Measurements from ENCODE around the gene RUSC1. TPM values are rescaled to one million over a fixed set of nuclear protein-coding genes. Genes with fewer than 3 reads are reported as not detected.
A peak's percentile ranks its signal among the peaks of the same experiment; 100 is the strongest.

Gene RUSC1
- total RNA-seq, 2 donors from 2014 or later = 74.5 to 83.8 TPM

DNA sequence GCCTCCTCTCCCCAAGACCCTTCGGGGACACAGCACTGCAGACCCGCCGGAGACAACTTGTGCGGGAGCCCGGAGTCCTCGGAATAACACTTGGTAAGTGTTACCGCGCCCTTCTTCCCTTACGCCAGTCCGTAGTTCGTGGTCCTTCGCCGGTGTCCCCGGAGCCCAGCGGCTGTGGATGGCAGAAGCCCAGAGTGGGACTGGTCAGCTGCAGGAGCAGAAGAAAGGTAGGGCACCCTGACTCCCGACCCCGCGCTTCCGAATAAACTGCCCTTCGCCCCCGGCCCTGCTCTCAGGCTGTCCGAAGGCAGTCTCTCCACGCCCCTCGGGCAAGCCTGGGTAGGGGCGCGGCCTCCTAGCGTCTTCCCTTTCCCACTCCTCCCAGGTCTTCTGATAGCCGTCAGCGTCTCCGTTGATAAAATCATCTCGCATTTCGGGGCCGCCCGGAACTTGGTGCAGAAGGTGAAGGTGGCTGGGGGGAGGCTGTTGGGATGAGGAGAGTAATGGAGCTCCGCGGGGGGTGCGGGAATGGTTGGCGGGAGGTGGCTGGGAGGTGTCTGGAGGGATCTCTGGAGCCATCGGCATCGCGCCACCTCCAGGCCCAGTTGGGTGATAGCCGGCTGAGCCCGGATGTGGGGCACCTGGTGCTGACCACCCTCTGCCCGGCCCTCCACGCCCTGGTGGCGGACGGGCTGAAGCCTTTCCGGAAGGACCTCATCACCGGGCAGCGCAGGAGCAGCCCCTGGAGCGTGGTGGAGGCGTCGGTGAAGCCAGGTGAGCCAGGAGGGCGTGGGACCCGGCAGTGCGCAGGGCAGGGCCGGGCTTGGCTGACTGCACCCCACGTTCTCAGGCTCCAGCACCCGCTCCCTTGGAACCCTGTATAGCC, 4.3 kb downstream of the RUSC1 start:
- H3K4me3 Mint-ChIP-seq = peak overlapping the region; percentile 90
- WGBS, 2 experiments (ENCODE audit: insufficient coverage in 1 of 2, insufficient read length in 1 of 2) = 8 to 12% methylated on average over 30 to 59 of the region's 59 CpGs
- Histone ChIP-seq H3K9me3 (ENCODE audit: control insufficient read depth, low read length) (no peaks in the 10 kb centered on the region), H3K27me3 (ENCODE audit: control insufficient read depth, insufficient read depth, low read length, poor library complexity, severe bottlenecking) (no peaks in the 10 kb centered on the region), H3K36me3 (ENCODE audit: control insufficient read depth, insufficient read depth, low read length) (peaks cover 40% of the 10 kb centered on the region), H3K4me3 (ENCODE audit: low read length) (peak overlapping the region; percentile 97), H3K4me1 (ENCODE audit: control insufficient read depth, insufficient read depth, low read length) (peaks cover 17% of the 10 kb centered on the region), H3K27ac (ENCODE audit: low read depth, low read length) (no peak overlapping the region), H3K9ac (ENCODE audit: extremely low read depth, low read length, poor library complexity, severe bottlenecking) (peak overlapping the region; percentile 70)
- H3K36me3 Mint-ChIP-seq (ENCODE audit: low read depth) = peaks cover 27% of the 10 kb centered on the region
- H3K4me1 Mint-ChIP-seq = peaks cover 31% of the 10 kb centered on the region
- peaks cover 14% of the 10 kb centered on the region for H3K27me3 Mint-ChIP-seq (ENCODE audit: insufficient read depth)
- DNase-seq = peak; percentile 94
- no peaks in the 10 kb centered on the region for H3K9me3 Mint-ChIP-seq
- TF ChIP-seq, protein P1, sequence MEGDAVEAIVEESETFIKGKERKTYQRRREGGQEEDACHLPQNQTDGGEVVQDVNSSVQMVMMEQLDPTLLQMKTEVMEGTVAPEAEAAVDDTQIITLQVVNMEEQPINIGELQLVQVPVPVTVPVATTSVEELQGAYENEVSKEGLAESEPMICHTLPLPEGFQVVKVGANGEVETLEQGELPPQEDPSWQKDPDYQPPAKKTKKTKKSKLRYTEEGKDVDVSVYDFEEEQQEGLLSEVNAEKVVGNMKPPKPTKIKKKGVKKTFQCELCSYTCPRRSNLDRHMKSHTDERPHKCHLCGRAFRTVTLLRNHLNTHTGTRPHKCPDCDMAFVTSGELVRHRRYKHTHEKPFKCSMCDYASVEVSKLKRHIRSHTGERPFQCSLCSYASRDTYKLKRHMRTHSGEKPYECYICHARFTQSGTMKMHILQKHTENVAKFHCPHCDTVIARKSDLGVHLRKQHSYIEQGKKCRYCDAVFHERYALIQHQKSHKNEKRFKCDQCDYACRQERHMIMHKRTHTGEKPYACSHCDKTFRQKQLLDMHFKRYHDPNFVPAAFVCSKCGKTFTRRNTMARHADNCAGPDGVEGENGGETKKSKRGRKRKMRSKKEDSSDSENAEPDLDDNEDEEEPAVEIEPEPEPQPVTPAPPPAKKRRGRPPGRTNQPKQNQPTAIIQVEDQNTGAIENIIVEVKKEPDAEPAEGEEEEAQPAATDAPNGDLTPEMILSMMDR (conservative IDR thresholded peaks at IDR 0.05) = peak; percentile 80
- H3K27ac Mint-ChIP-seq = peak overlapping the region; percentile 93

DNA sequence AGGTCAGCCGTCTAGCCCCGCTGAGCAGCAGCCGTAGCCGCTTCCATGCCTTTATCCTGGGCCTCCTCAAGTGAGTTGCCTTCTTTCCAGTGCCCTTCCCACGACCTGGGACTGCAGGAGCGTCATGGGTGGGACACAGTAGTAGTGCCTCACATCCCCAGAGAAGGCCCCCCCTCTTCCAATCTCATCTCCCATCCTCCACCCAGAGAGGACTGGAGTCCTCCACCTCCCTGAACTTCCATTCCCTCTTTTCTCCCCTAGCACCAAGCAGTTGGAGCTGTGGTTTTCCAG, 4.9 kb downstream of the RUSC1 start:
- Histone ChIP-seq H3K9me3 (ENCODE audit: control insufficient read depth, low read length) (no peaks in the 10 kb centered on the region), H3K4me1 (ENCODE audit: control insufficient read depth, insufficient read depth, low read length) (peaks cover 17% of the 10 kb centered on the region), H3K9ac (ENCODE audit: extremely low read depth, low read length, poor library complexity, severe bottlenecking) (peak overlapping the region; percentile 20), H3K27ac (ENCODE audit: low read depth, low read length) (no peak overlapping the region), H3K27me3 (ENCODE audit: control insufficient read depth, insufficient read depth, low read length, poor library complexity, severe bottlenecking) (no peaks in the 10 kb centered on the region), H3K36me3 (ENCODE audit: control insufficient read depth, insufficient read depth, low read length) (peaks cover 40% of the 10 kb centered on the region), H3K4me3 (ENCODE audit: low read length) (peak overlapping the region; percentile 97)
- Mint-ChIP-seq H3K27ac (no peak overlapping the region), H3K36me3 (ENCODE audit: low read depth) (peaks cover 32% of the 10 kb centered on the region), H3K9me3 (no peaks in the 10 kb centered on the region), H3K4me1 (peaks cover 25% of the 10 kb centered on the region), H3K4me3 (peak overlapping the region; percentile 90), H3K27me3 (ENCODE audit: insufficient read depth) (peaks cover 14% of the 10 kb centered on the region)
- DNase-seq = no peak
- TF ChIP-seq, protein P1 (conservative IDR thresholded peaks at IDR 0.05) = no peak
- 69 to 90% methylated on average over 2 to 6 of the region's 6 CpGs for WGBS, 2 experiments (ENCODE audit: insufficient coverage in 1 of 2, insufficient read length in 1 of 2)

DNA sequence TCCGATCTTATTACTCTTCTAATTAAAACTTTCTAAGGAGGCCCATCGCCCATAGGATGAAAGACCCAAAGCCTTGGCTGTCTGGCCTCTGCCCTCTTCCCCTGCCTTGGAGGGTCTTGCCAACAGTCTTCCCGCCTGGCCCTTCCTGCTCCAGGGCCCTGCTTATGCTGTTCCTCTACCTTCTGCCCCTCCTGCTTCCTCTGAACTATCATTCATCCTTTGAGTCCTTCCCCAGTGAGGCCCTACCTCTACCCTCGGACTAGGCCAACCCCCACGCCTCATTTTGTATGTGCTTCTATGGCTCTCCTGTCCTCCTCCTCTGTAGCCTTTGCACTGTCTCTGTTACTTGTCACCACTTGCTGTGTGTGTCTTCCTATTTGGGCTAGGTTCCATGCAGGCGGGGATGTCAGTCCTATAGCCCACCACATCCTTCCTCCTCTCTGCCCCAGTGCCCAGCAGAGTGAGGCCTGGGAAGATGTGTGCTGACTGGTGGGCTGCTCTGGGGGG, 5.4 kb downstream of the RUSC1 start:
- no peaks in the 10 kb centered on the region for H3K9me3 ChIP-seq (ENCODE audit: control insufficient read depth, low read length)
- H3K27ac ChIP-seq (ENCODE audit: low read depth, low read length) = no peak overlapping the region
- peaks cover 23% of the 10 kb centered on the region for H3K4me1 Mint-ChIP-seq
- H3K27me3 Mint-ChIP-seq (ENCODE audit: insufficient read depth) = peaks cover 14% of the 10 kb centered on the region
- peaks cover 46% of the 10 kb centered on the region for H3K36me3 ChIP-seq (ENCODE audit: control insufficient read depth, insufficient read depth, low read length)
- no peaks in the 10 kb centered on the region for H3K27me3 ChIP-seq (ENCODE audit: control insufficient read depth, insufficient read depth, low read length, poor library complexity, severe bottlenecking)
- no peaks in the 10 kb centered on the region for H3K9me3 Mint-ChIP-seq
- H3K36me3 Mint-ChIP-seq (ENCODE audit: low read depth) = peaks cover 37% of the 10 kb centered on the region
- peaks cover 17% of the 10 kb centered on the region for H3K4me1 ChIP-seq (ENCODE audit: control insufficient read depth, insufficient read depth, low read length)
- H3K27ac Mint-ChIP-seq = no peak overlapping the region
- DNase-seq = no peak
- TF ChIP-seq, protein P1 (conservative IDR thresholded peaks at IDR 0.05) = no peak
- no peak overlapping the region for H3K9ac ChIP-seq (ENCODE audit: extremely low read depth, low read length, poor library complexity, severe bottlenecking)
- H3K4me3 ChIP-seq (ENCODE audit: low read length) = peak overlapping the region; percentile 97
- H3K4me3 Mint-ChIP-seq = peak overlapping the region; percentile 90
- 83 to 89% methylated on average over 5 to 6 of the region's 6 CpGs for WGBS, 2 experiments (ENCODE audit: insufficient coverage in 1 of 2, insufficient read length in 1 of 2)

Data from endodermal cell (in vitro differentiated cells).